Transverse colon (tissue), 3 donors: ENCODE measurements around the gene ZBTB4.

ENCODE experiments used
- CTCF ChIP-seq, 5 experiments: fragments of 200-600 bp in 3 of 5; fragments of 450-650 bp in 2 of 5; sonication (generic) in 3 of 5; IDR thresholded peaks; 1 replicate in 2 of 5; 2 replicates in 3 of 5; pipeline ENCODE4 v1.5.1; 2016 to 2017; ENCODE audit warnings: antibody characterized with exemption in 5 of 5, inconsistent platforms in 3 of 5, mild to moderate bottlenecking in 2 of 5, moderate library complexity in 1 of 5
- POLR2A ChIP-seq: fragments of 450-650 bp; IDR thresholded peaks from one replicate; pipeline ENCODE4 v1.6.1; 2016; ENCODE audit warnings: antibody characterized with exemption, mild to moderate bottlenecking, moderate library complexity

- TF ChIP-seq POLR2A = no peak
- no peak for TF ChIP-seq CTCF (IDR thresholded peaks at IDR 0.05)
Measured at GRCh38 chr17:7501729-7502128, 22.3 kb upstream of the ZBTB4 start.
